Rectal smooth muscle tissue (tissue), 1 donor: ENCODE data around the gene STARD7.

ENCODE experiments used
- H3K27ac ChIP-seq: one replicate; pipeline ENCODE4 v1.7.0; 2013; ENCODE audit warnings: low read depth, low read length, inconsistent platforms
- H3K27me3 ChIP-seq: one replicate; pipeline ENCODE4 v1.7.0; 2013; ENCODE audit warnings: low read length; ENCODE audit not compliant: control insufficient read depth, insufficient read depth
- H3K36me3 ChIP-seq: one replicate; pipeline ENCODE4 v1.7.0; 2013; ENCODE audit warnings: low read length; ENCODE audit not compliant: control insufficient read depth, insufficient read depth
- H3K4me1 ChIP-seq: one replicate; pipeline ENCODE4 v1.7.0; 2013; ENCODE audit warnings: low read length; ENCODE audit not compliant: control insufficient read depth, insufficient read depth
- H3K4me3 ChIP-seq: one replicate; pipeline ENCODE4 v1.7.0; 2013; ENCODE audit warnings: low read length
- H3K9ac ChIP-seq: one replicate; pipeline ENCODE4 v1.7.0; 2013; ENCODE audit warnings: low read length

STARD7 gene

GRCh38 chr2:96184989-96185388, 23.6 kb downstream of the STARD7 start:
- H3K36me3 ChIP-seq = peaks cover 25% of the 10 kb centered on the region
- H3K4me1 ChIP-seq = no peaks in the 10 kb centered on the region
- H3K4me3 ChIP-seq = no peak overlapping the region
- no peaks in the 10 kb centered on the region for H3K27me3 ChIP-seq
- H3K27ac ChIP-seq = no peak overlapping the region
- no peak overlapping the region for H3K9ac ChIP-seq

- H3K27ac ChIP-seq = no peak overlapping the region
- no peaks in the 10 kb centered on the region for H3K4me1 ChIP-seq
- no peak overlapping the region for H3K9ac ChIP-seq
- peaks cover 25% of the 10 kb centered on the region for H3K36me3 ChIP-seq
- H3K27me3 ChIP-seq = no peaks in the 10 kb centered on the region
- H3K4me3 ChIP-seq = no peak overlapping the region
Measured at GRCh38 chr2:96184188-96184587, 24.4 kb downstream of the STARD7 start.

- Histone ChIP-seq H3K4me3 (no peak overlapping the region), H3K27ac (no peak overlapping the region), H3K36me3 (peaks cover 13% of the 10 kb centered on the region), H3K27me3 (no peaks in the 10 kb centered on the region), H3K4me1 (no peaks in the 10 kb centered on the region), H3K9ac (no peak overlapping the region)
Measured at GRCh38 chr2:96181529-96181928, 27.1 kb downstream of the STARD7 start.

GRCh38 chr2:96180521-96180920, 28.1 kb downstream of the STARD7 start:
- Histone ChIP-seq H3K27me3 (no peaks in the 10 kb centered on the region), H3K27ac (no peak overlapping the region), H3K9ac (no peak overlapping the region)

GRCh38 chr2:96180002-96180401, 28.6 kb downstream of the STARD7 start:
- Histone ChIP-seq H3K27ac (no peak overlapping the region), H3K9ac (no peak overlapping the region), H3K27me3 (no peaks in the 10 kb centered on the region), H3K36me3 (peaks cover 3% of the 10 kb centered on the region), H3K4me3 (no peak overlapping the region), H3K4me1 (no peaks in the 10 kb centered on the region)

More at GRCh38 chr2:96180521-96180920, 28.1 kb downstream of the STARD7 start:
- H3K36me3 ChIP-seq = peaks cover 8% of the 10 kb centered on the region
- no peaks in the 10 kb centered on the region for H3K4me1 ChIP-seq
- H3K4me3 ChIP-seq = no peak overlapping the region

GRCh38 chr2:96176661-96177060, 32.0 kb downstream of the STARD7 start:
- no peak overlapping the region for H3K4me3 ChIP-seq
- no peaks in the 10 kb centered on the region for H3K27me3 ChIP-seq
- no peaks in the 10 kb centered on the region for H3K36me3 ChIP-seq
- H3K4me1 ChIP-seq = no peaks in the 10 kb centered on the region
- H3K27ac ChIP-seq = no peak overlapping the region
- H3K9ac ChIP-seq = no peak overlapping the region

- no peaks in the 10 kb centered on the region for H3K27me3 ChIP-seq
- no peaks in the 10 kb centered on the region for H3K4me1 ChIP-seq
- H3K27ac ChIP-seq = no peak overlapping the region
- no peak overlapping the region for H3K9ac ChIP-seq
- H3K4me3 ChIP-seq = no peak overlapping the region
- H3K36me3 ChIP-seq = no peaks in the 10 kb centered on the region
Measured at GRCh38 chr2:96175951-96176350, 32.7 kb downstream of the STARD7 start.

GRCh38 chr2:96174251-96175144, 34.1 kb downstream of the STARD7 start:
- Histone ChIP-seq H3K36me3 (no peaks in the 10 kb centered on the region), H3K9ac (no peak overlapping the region), H3K27me3 (no peaks in the 10 kb centered on the region), H3K27ac (no peak overlapping the region), H3K4me1 (no peaks in the 10 kb centered on the region), H3K4me3 (no peak overlapping the region)

GRCh38 chr2:96171831-96172230, 36.8 kb downstream of the STARD7 start:
- H3K27me3 ChIP-seq = no peaks in the 10 kb centered on the region
- no peak overlapping the region for H3K27ac ChIP-seq
- H3K9ac ChIP-seq = no peak overlapping the region
- H3K4me3 ChIP-seq = no peak overlapping the region
- H3K4me1 ChIP-seq = no peaks in the 10 kb centered on the region
- no peaks in the 10 kb centered on the region for H3K36me3 ChIP-seq

GRCh38 chr2:96170626-96171025, 38.0 kb downstream of the STARD7 start:
- no peak overlapping the region for H3K4me3 ChIP-seq
- H3K27me3 ChIP-seq = no peaks in the 10 kb centered on the region
- H3K9ac ChIP-seq = no peak overlapping the region
- H3K27ac ChIP-seq = no peak overlapping the region
- no peaks in the 10 kb centered on the region for H3K4me1 ChIP-seq
- no peaks in the 10 kb centered on the region for H3K36me3 ChIP-seq

GRCh38 chr2:96169868-96170507, 38.6 kb downstream of the STARD7 start:
- no peak overlapping the region for H3K9ac ChIP-seq
- H3K27ac ChIP-seq = no peak overlapping the region
- no peaks in the 10 kb centered on the region for H3K36me3 ChIP-seq
- H3K27me3 ChIP-seq = no peaks in the 10 kb centered on the region
- no peak overlapping the region for H3K4me3 ChIP-seq
- no peaks in the 10 kb centered on the region for H3K4me1 ChIP-seq

GRCh38 chr2:96167407-96168013, 41.1 kb downstream of the STARD7 start:
- H3K27me3 ChIP-seq = no peaks in the 10 kb centered on the region
- no peaks in the 10 kb centered on the region for H3K4me1 ChIP-seq
- no peak overlapping the region for H3K4me3 ChIP-seq
- no peak overlapping the region for H3K9ac ChIP-seq
- no peaks in the 10 kb centered on the region for H3K36me3 ChIP-seq
- H3K27ac ChIP-seq = no peak overlapping the region
